K562 (cell line): ENCODE data around the gene RNASE8. TPM values are rescaled to one million over a fixed set of nuclear protein-coding genes. Genes with fewer than 3 reads are reported as not detected.

Experiments used
- ATAC-seq: fragments of 200-7000 bp; cut with Tn5 transposase; 3 replicates; pipeline ENCODE4 v1.9.1; 2020; ENCODE audit warnings: moderate library complexity
- BruUV-seq: library from RNA; stranded (reverse); fragments of 400-500 nt; replicated peaks from 2 replicates; lab custom pipeline; 2021; lab: Mats Ljungman, UMichigan
- CTCF ChIA-PET: fragments of 300-600 bp; formaldehyde crosslinking; extraction: SDS; loops from one replicate; lab custom pipeline; 2021; ENCODE audit warnings: low intra/inter-chr PET ratio; lab: Yijun Ruan, JAX
- POLR2A ChIA-PET: fragments of 300-600, 350-650 bp; sonication (Branson Sonifier 250); formaldehyde crosslinking; extraction: SDS; loops from one replicate; lab custom pipeline; 2021; ENCODE audit warnings: antibody characterized with exemption, inconsistent platforms; lab: Yijun Ruan, JAX
- DNase-seq, 4 experiments: peaks; one replicate each; pipeline versions ENCODE4 v3.0.0 to v3.0.0-alpha.2; 2011 to 2018; ENCODE audit warnings: low spot score in 3 of 4, mixed read lengths in 3 of 4; ENCODE audit errors: extremely low read depth in 1 of 4
- FAIRE-seq: peaks from 2 replicates; lab custom pipeline; 2011; peaks lifted over from hg19 to GRCh38; lab: Jason Lieb, UNC
- H2AFZ ChIP-seq: 2 replicates; pipeline ENCODE4 v1.6.0; 2011; ENCODE audit warnings: low read depth, low read length, control low read depth, inconsistent platforms
- H3K27ac ChIP-seq: fragments of 200-600 bp; 3 replicates; pipeline ENCODE4 v1.8.0; 2011; ENCODE audit warnings: low read depth, mild to moderate bottlenecking, control low read depth, inconsistent platforms, low read length, moderate library complexity, mixed read lengths; ENCODE audit errors: extremely low read depth
- H3K27me3 ChIP-seq, 2 experiments: fragments of 300-600 bp in 1 of 2; 2 replicates in 1 of 2; 3 replicates in 1 of 2; pipeline versions ENCODE4 v1.6.0 to v1.8.0; 2011; ENCODE audit warnings: inconsistent platforms in 2 of 2, low read length in 2 of 2, mild to moderate bottlenecking in 1 of 2, mixed read lengths in 1 of 2, moderate library complexity in 1 of 2; ENCODE audit not compliant: control insufficient read depth in 2 of 2, insufficient read depth in 2 of 2
- H3K36me3 ChIP-seq: fragments of 300-600 bp; 3 replicates; pipeline ENCODE4 v1.8.0; 2011; ENCODE audit warnings: mild to moderate bottlenecking, low read length, inconsistent platforms; ENCODE audit not compliant: control insufficient read depth, insufficient read depth
- H3K4me1 ChIP-seq, 2 experiments: fragments of 200-600 bp in 1 of 2; replicated peaks in 1 of 2; 2 replicates in 1 of 2; 3 replicates in 1 of 2; pipeline versions ENCODE4 v1.5.1 to v1.8.0; 2011; ENCODE audit warnings: inconsistent platforms in 2 of 2, low read length in 2 of 2, mild to moderate bottlenecking in 1 of 2, mixed read lengths in 1 of 2, moderate library complexity in 1 of 2; ENCODE audit not compliant: control insufficient read depth in 2 of 2, insufficient read depth in 2 of 2
- H3K4me2 ChIP-seq: 2 replicates; pipeline ENCODE4 v1.6.1; 2011; ENCODE audit warnings: low read length, control low read depth, inconsistent platforms, mixed read lengths; ENCODE audit not compliant: insufficient read depth
- H3K4me3 ChIP-seq: fragments of 200-600 bp; sonication (generic), shearing (Covaris generic); 2 replicates; pipeline ENCODE4 v1.5.1; 2016; ENCODE audit warnings: control low read depth, inconsistent platforms
- H3K79me2 ChIP-seq: fragments of 200-600 bp; 3 replicates; pipeline ENCODE4 v1.8.0; 2011; ENCODE audit warnings: low read length, inconsistent platforms; ENCODE audit not compliant: control insufficient read depth, insufficient read depth
- H3K9ac ChIP-seq, 2 experiments: 2 replicates each; pipeline versions ENCODE4 v1.6.0 to v1.6.1; 2011; ENCODE audit warnings: low read depth in 2 of 2, low read length in 2 of 2, control low read depth in 1 of 2, inconsistent platforms in 1 of 2, mild to moderate bottlenecking in 1 of 2, mixed read lengths in 1 of 2; ENCODE audit not compliant: insufficient read depth in 1 of 2
- H3K9me1 ChIP-seq: one replicate; pipeline ENCODE4 v1.6.0; 2011; ENCODE audit warnings: inconsistent platforms, mild to moderate bottlenecking, low read length, moderate library complexity; ENCODE audit not compliant: control insufficient read depth, insufficient read depth
- H3K9me3 ChIP-seq: replicated peaks from 2 replicates; pipeline ENCODE4 v1.5.1; 2011; ENCODE audit warnings: low read depth, low read length, inconsistent platforms; ENCODE audit not compliant: control insufficient read depth, insufficient read depth
- H4K20me1 ChIP-seq: replicated peaks from 2 replicates; pipeline ENCODE4 v1.6.1; 2011; ENCODE audit warnings: low read length, inconsistent platforms, mixed read lengths; ENCODE audit not compliant: control insufficient read depth, insufficient read depth
- CBFA2T2 ChIP-seq: fragments of 450-650 bp; conservative IDR thresholded peaks from 2 replicates; pipeline ENCODE4 v1.6.1; 2017; ENCODE audit warnings: mild to moderate bottlenecking
- ESRRA ChIP-seq: fragments of 450-650 bp; IDR thresholded peaks from 2 replicates; pipeline ENCODE4 v1.6.1; 2014; ENCODE audit warnings: low read depth, mild to moderate bottlenecking, moderate library complexity, borderline replicate concordance
- HCFC1 ChIP-seq: IDR thresholded peaks from 2 replicates; pipeline ENCODE4 v1.6.1; 2012; ENCODE audit warnings: low read depth, low read length, improper control_type of control experiment
- HMG20B ChIP-seq: fragments of 250-450 bp; sonication (Bioruptor Pico); IDR thresholded peaks from 2 replicates; pipeline ENCODE4 v1.5.0; 2021; ENCODE audit warnings: mild to moderate bottlenecking
- ILK ChIP-seq: fragments of 450-650 bp; IDR thresholded peaks from 2 replicates; pipeline ENCODE4 v1.6.1; 2016; ENCODE audit warnings: missing genetic modification characterization, low read depth, mild to moderate bottlenecking, missing compliant biosample characterization, moderate library complexity, borderline replicate concordance
- MYNN ChIP-seq, 2 experiments: sonication (generic); formaldehyde crosslinking in 1 of 2; IDR thresholded peaks; 2 replicates each; pipeline versions ENCODE4 v1.5.0 to v1.6.1; 2016 to 2020; ENCODE audit warnings: antibody characterized with exemption in 1 of 2, missing genetic modification reagents in 1 of 2
- NFIC ChIP-seq: fragments of 450-650 bp; IDR thresholded peaks from 2 replicates; pipeline ENCODE4 v1.6.1; 2017; ENCODE audit warnings: mild to moderate bottlenecking, inconsistent platforms
- NR2C1 ChIP-seq, 2 experiments: fragments of 450-650 bp; IDR thresholded peaks; 2 replicates each; pipeline ENCODE4 v1.6.1; 2017; ENCODE audit warnings: mild to moderate bottlenecking in 2 of 2, antibody characterized with exemption in 1 of 2, inconsistent platforms in 1 of 2, missing compliant biosample characterization in 1 of 2, missing genetic modification characterization in 1 of 2
- NUFIP1 ChIP-seq: fragments of 450-650 bp; IDR thresholded peaks from 2 replicates; pipeline ENCODE4 v1.6.1; 2018; ENCODE audit not compliant: partially characterized antibody
- RBM15 ChIP-seq: fragments of 200-400 bp; formaldehyde crosslinking; IDR thresholded peaks from 2 replicates; pipeline ENCODE4 v1.6.1; 2018; ENCODE audit warnings: mild to moderate bottlenecking, low read length, moderate library complexity; ENCODE audit not compliant: insufficient read depth
- XRCC3 ChIP-seq: fragments of 450-650 bp; IDR thresholded peaks from 2 replicates; pipeline ENCODE4 v1.6.1; 2017; ENCODE audit warnings: mild to moderate bottlenecking, moderate library complexity
- WGBS: fragments of 100-300 bp; shearing (Covaris generic); methylation state at CpG from one replicate; pipeline ENCODE4 v1.1.6; 2016; ENCODE audit warnings: low coverage, mixed read lengths; ENCODE audit not compliant: insufficient coverage; ENCODE audit errors: missing lambda C conversion rate; 5-methylcytosine and 5-hydroxymethylcytosine counted together
- in situ Hi-C: fragments of 300-500 bp; cut with MboI; formaldehyde crosslinking; loops from 4 replicates; pipeline ENCODE4 v1.15.0; 2018; ENCODE audit warnings: inconsistent platforms, mixed read lengths
- intact Hi-C: fragments of 100-400 bp; cut with micrococcal nuclease; formaldehyde crosslinking; loops from 2 replicates; pipeline ENCODE4 v1.14.2; 2022
- polyA plus RNA-seq, 8 experiments: library from polyadenylated mRNA; depleted of rRNA in 4 of 8; stranded (reverse) in 5 of 8; unstranded in 3 of 8; fragments of >200 nt; fragmentation: Nextera tagmentation in 2 of 8; fragmentation: Illumina TruSeq in 1 of 8; extraction: Ambion mirVana in 2 of 8; extraction: Trizol in 1 of 8; gene quantifications; 2 replicates each; pipeline versions ENCODE4 v1.2.1 to v1.2.3, GENCODE V29; 2011 to 2014; ENCODE audit warnings: inconsistent platforms in 1 of 8, missing spikeins in 1 of 8
- total RNA-seq, 7 experiments: library from RNA; depleted of rRNA in 6 of 7; stranded (reverse); fragments of >200 nt in 6 of 7; fragmentation: Illumina TruSeq in 2 of 7; extraction: Trizol in 2 of 7; gene quantifications; 2 replicates each; pipeline versions ENCODE4 v1.2.1 to v1.2.3, GENCODE V29; 2011 to 2021; ENCODE audit warnings: low replicate concordance in 1 of 7
- TF ChIP-seq, protein P1 (sequence below): fragments of 450-650 bp; IDR thresholded peaks from 2 replicates; pipeline ENCODE4 v1.7.0; 2016; ENCODE audit warnings: borderline replicate concordance
- TF ChIP-seq, protein P2 (sequence below): fragments of 150-350 bp; IDR thresholded peaks from 2 replicates; pipeline ENCODE4 v1.6.1; 2014; ENCODE audit warnings: low read depth, mild to moderate bottlenecking, low read length, borderline replicate concordance
- TF ChIP-seq, protein P3 (sequence below): sonication (generic); formaldehyde crosslinking; IDR thresholded peaks from 2 replicates; pipeline ENCODE4 v1.8.1; 2022; ENCODE audit warnings: missing genetic modification reagents
- TF ChIP-seq, protein P4 (sequence below): fragments of 250-450 bp; sonication (Bioruptor Pico); IDR thresholded peaks from 2 replicates; pipeline ENCODE4 v1.9.0; 2021; ENCODE audit warnings: mild to moderate bottlenecking

The RNASE8 gene
- total and polyA plus RNA-seq, 9 of the 15 experiments (the other 6 are each of a cell fraction or from before 2014, with no cell fraction given), result not detected

GRCh38 chr14:21075719-21076437 is 18.3 kb downstream of the RNASE8 start:
- no peak overlapping the region for H3K4me2 ChIP-seq
- no peak overlapping the region for H2AFZ ChIP-seq
- no peak overlapping the region for H3K4me3 ChIP-seq
- no peak for FAIRE-seq
- no peaks in the 10 kb centered on the region for H4K20me1 ChIP-seq
- in situ Hi-C loops, result no loop called here
- DNase-seq, result no peak
- H3K27me3 ChIP-seq, result no peaks in the 10 kb centered on the region
- ATAC-seq, result no peak
- H3K9me3 ChIP-seq, result no peaks in the 10 kb centered on the region
- ChIA-PET CTCF (no interaction called here), POLR2A (no interaction called here)
- H3K79me2 ChIP-seq, result no peaks in the 10 kb centered on the region
- no peaks in the 10 kb centered on the region for H3K9me1 ChIP-seq
- no peak overlapping the region for H3K27ac ChIP-seq
- peaks cover 0 to 18% of the 10 kb centered on the region in 2 experiments; a peak in 3 of 5 replicates for H3K4me1 ChIP-seq
- no TSS peak for BruUV-seq
- intact Hi-C loops, result no loop called here
- 48% methylated on average over 5 of the region's 9 CpGs for WGBS
- no peaks in the 10 kb centered on the region for H3K36me3 ChIP-seq
- TF ChIP-seq NUFIP1, result no peak
- TF ChIP-seq MYNN (IDR thresholded peaks at IDR 0.05), result no peak
- TF ChIP-seq MYNN (CRISPR knock-in tag; IDR thresholded peaks at IDR 0.05), result no peak
- peak; percentile 51 for TF ChIP-seq NR2C1 (IDR thresholded peaks at IDR 0.05)
- TF ChIP-seq NR2C1 (tag; IDR thresholded peaks at IDR 0.05), result peak; percentile 49; the same call in 1 of the 2 replicates
- TF ChIP-seq, protein P1, sequence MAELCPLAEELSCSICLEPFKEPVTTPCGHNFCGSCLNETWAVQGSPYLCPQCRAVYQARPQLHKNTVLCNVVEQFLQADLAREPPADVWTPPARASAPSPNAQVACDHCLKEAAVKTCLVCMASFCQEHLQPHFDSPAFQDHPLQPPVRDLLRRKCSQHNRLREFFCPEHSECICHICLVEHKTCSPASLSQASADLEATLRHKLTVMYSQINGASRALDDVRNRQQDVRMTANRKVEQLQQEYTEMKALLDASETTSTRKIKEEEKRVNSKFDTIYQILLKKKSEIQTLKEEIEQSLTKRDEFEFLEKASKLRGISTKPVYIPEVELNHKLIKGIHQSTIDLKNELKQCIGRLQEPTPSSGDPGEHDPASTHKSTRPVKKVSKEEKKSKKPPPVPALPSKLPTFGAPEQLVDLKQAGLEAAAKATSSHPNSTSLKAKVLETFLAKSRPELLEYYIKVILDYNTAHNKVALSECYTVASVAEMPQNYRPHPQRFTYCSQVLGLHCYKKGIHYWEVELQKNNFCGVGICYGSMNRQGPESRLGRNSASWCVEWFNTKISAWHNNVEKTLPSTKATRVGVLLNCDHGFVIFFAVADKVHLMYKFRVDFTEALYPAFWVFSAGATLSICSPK, result no peak
- peak; percentile 66; the same call in 1 of the 2 replicates for TF ChIP-seq ESRRA
- no peak for TF ChIP-seq RBM15
- TF ChIP-seq HMG20B, result no peak
- no peak for TF ChIP-seq CBFA2T2
- TF ChIP-seq, protein P2, sequence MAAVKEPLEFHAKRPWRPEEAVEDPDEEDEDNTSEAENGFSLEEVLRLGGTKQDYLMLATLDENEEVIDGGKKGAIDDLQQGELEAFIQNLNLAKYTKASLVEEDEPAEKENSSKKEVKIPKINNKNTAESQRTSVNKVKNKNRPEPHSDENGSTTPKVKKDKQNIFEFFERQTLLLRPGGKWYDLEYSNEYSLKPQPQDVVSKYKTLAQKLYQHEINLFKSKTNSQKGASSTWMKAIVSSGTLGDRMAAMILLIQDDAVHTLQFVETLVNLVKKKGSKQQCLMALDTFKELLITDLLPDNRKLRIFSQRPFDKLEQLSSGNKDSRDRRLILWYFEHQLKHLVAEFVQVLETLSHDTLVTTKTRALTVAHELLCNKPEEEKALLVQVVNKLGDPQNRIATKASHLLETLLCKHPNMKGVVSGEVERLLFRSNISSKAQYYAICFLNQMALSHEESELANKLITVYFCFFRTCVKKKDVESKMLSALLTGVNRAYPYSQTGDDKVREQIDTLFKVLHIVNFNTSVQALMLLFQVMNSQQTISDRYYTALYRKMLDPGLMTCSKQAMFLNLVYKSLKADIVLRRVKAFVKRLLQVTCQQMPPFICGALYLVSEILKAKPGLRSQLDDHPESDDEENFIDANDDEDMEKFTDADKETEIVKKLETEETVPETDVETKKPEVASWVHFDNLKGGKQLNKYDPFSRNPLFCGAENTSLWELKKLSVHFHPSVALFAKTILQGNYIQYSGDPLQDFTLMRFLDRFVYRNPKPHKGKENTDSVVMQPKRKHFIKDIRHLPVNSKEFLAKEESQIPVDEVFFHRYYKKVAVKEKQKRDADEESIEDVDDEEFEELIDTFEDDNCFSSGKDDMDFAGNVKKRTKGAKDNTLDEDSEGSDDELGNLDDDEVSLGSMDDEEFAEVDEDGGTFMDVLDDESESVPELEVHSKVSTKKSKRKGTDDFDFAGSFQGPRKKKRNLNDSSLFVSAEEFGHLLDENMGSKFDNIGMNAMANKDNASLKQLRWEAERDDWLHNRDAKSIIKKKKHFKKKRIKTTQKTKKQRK, result no peak
- peak; percentile 64 for TF ChIP-seq NFIC
- TF ChIP-seq, protein P3, sequence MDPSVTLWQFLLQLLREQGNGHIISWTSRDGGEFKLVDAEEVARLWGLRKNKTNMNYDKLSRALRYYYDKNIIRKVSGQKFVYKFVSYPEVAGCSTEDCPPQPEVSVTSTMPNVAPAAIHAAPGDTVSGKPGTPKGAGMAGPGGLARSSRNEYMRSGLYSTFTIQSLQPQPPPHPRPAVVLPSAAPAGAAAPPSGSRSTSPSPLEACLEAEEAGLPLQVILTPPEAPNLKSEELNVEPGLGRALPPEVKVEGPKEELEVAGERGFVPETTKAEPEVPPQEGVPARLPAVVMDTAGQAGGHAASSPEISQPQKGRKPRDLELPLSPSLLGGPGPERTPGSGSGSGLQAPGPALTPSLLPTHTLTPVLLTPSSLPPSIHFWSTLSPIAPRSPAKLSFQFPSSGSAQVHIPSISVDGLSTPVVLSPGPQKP (CRISPR knock-in tag), result no peak
- no peak for TF ChIP-seq XRCC3
- TF ChIP-seq ILK (tag), result no peak
- no peak for TF ChIP-seq HCFC1
- TF ChIP-seq, protein P4, sequence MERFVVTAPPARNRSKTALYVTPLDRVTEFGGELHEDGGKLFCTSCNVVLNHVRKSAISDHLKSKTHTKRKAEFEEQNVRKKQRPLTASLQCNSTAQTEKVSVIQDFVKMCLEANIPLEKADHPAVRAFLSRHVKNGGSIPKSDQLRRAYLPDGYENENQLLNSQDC (CRISPR knock-in tag), result no peak
- TF ChIP-seq, all 486 proteins: peak for 3
- H3K9ac ChIP-seq, result no peak overlapping the region
